GM23248 (cell line): ENCODE results near the gene MSANTD2. TPM values are rescaled to one million over a fixed set of nuclear protein-coding genes. Genes with fewer than 3 reads are reported as not detected.
"Not testable (repeated sequence)": the region's sequence is repeated elsewhere in the genome, so short reads cannot be mapped to it uniquely, and the experiment has no call there.

ENCODE experiments used
- DNase-seq: peaks from one replicate; pipeline ENCODE4 v3.0.0-alpha.2; 2015
- H2AFZ ChIP-seq: fragments of 200-600 bp; sonication (generic); 2 replicates; pipeline ENCODE4 v1.6.1; 2016; ENCODE audit warnings: antibody characterized with exemption
- H3F3A ChIP-seq: fragments of 200-600 bp; sonication (generic); 2 replicates; pipeline ENCODE4 v1.6.1; 2016; ENCODE audit warnings: mild to moderate bottlenecking, antibody characterized with exemption, mixed run types; ENCODE audit not compliant: insufficient read depth
- H3K27ac ChIP-seq: fragments of 200-600 bp; sonication (generic); 2 replicates; pipeline ENCODE4 v1.5.1; 2016; ENCODE audit warnings: mild to moderate bottlenecking
- H3K27me3 ChIP-seq: fragments of 200-600 bp; sonication (generic); replicated peaks from 2 replicates; pipeline ENCODE4 v1.6.1; 2016; ENCODE audit warnings: mild to moderate bottlenecking; ENCODE audit not compliant: insufficient read depth
- H3K36me3 ChIP-seq: fragments of 200-600 bp; sonication (generic); 2 replicates; pipeline ENCODE4 v1.6.1; 2016; ENCODE audit warnings: low read depth, mild to moderate bottlenecking
- H3K4me1 ChIP-seq: fragments of 200-600 bp; sonication (generic); 2 replicates; pipeline ENCODE4 v1.6.1; 2016; ENCODE audit warnings: mild to moderate bottlenecking; ENCODE audit not compliant: insufficient read depth
- H3K4me2 ChIP-seq: fragments of 200-600 bp; sonication (generic); one replicate; pipeline ENCODE4 v1.6.1; 2016; ENCODE audit warnings: mild to moderate bottlenecking; ENCODE audit not compliant: unreplicated experiment
- H3K4me3 ChIP-seq: fragments of 200-600 bp; sonication (generic); 2 replicates; pipeline ENCODE4 v1.5.1; 2016; ENCODE audit warnings: mild to moderate bottlenecking
- H3K79me2 ChIP-seq: fragments of 200-600 bp; sonication (generic); 2 replicates; pipeline ENCODE4 v1.6.1; 2016; ENCODE audit warnings: mild to moderate bottlenecking; ENCODE audit not compliant: insufficient read depth
- H3K9ac ChIP-seq: fragments of 200-600 bp; sonication (generic); 2 replicates; pipeline ENCODE4 v1.6.1; 2016; ENCODE audit warnings: mild to moderate bottlenecking
- H3K9me2 ChIP-seq: fragments of 200-600 bp; sonication (generic); 2 replicates; pipeline ENCODE4 v1.6.1; 2016; ENCODE audit warnings: mixed run types, mild to moderate bottlenecking, moderate library complexity; ENCODE audit not compliant: insufficient read depth
- H3K9me3 ChIP-seq: fragments of 200-600 bp; sonication (generic); one replicate; pipeline ENCODE4 v1.6.1; 2017; ENCODE audit warnings: low read depth
- H4K20me1 ChIP-seq: fragments of 200-600 bp; sonication (generic); 2 replicates; pipeline ENCODE4 v1.6.0; 2016; ENCODE audit not compliant: insufficient read depth
- EZH2 ChIP-seq: fragments of 200-600 bp; sonication (generic); IDR thresholded peaks from 2 replicates; pipeline ENCODE4 v1.6.1; 2018; ENCODE audit warnings: antibody characterized with exemption, mild to moderate bottlenecking; ENCODE audit not compliant: insufficient read depth, poor library complexity, severe bottlenecking
- EZH2phosphoT487 ChIP-seq: fragments of 200-600 bp; sonication (generic); IDR thresholded peaks from 2 replicates; pipeline ENCODE4 v1.6.1; 2018; ENCODE audit warnings: antibody characterized with exemption, moderate library complexity, mild to moderate bottlenecking, low read depth; ENCODE audit not compliant: insufficient read depth
- WGBS, 2 experiments: methylation state at CpG; one replicate each; pipeline ENCODE4 v1.1.6; 2015 to 2017; ENCODE audit warnings: low lambda C conversion rate in 2 of 2, low coverage in 1 of 2; ENCODE audit errors: missing lambda C conversion rate in 2 of 2; 5-methylcytosine and 5-hydroxymethylcytosine counted together
- in situ Hi-C: fragments of 300-500 bp; cut with MboI; formaldehyde crosslinking; loops from 2 replicates; pipeline ENCODE4 v1.15.0; 2020
- polyA plus RNA-seq: library from polyadenylated mRNA; unstranded; fragments of >200 nt; fragmentation: Nextera tagmentation; extraction: Ambion mirVana; gene quantifications from 2 replicates; pipeline ENCODE4 v1.2.1, GENCODE V29; 2016
- total RNA-seq: library from RNA; depleted of rRNA; stranded (reverse); fragments of >200 nt; shearing (Covaris generic); gene quantifications from 2 replicates; pipeline ENCODE4 v1.2.3, GENCODE V29; 2014

Gene MSANTD2
- total and polyA plus RNA-seq, 2 experiments from 2014 or later = 6.0 to 8.4 TPM

- Histone ChIP-seq H3K4me1 (no peaks in the 10 kb centered on the region), H3K4me2 (no peak overlapping the region), H3K27ac (no peak overlapping the region), H3K36me3 (no peaks in the 10 kb centered on the region), H3K79me2 (peaks cover 93% of the 10 kb centered on the region), H4K20me1 (0 out of 2 replicates have a peak, but pooled peaks cover 7% of the 10 kb centered on the region), H3K9ac (no peak overlapping the region), H3F3A (no peaks in the 10 kb centered on the region), H2AFZ (no peak overlapping the region), H3K9me2 (no peaks in the 10 kb centered on the region), H3K9me3 (no peaks in the 10 kb centered on the region), H3K27me3 (no peaks in the 10 kb centered on the region), H3K4me3 (no peak overlapping the region)
- 83 to 88% methylated on average over 2 of the region's 2 CpGs for WGBS, 2 experiments
- no peak for TF ChIP-seq EZH2
- TF ChIP-seq EZH2phosphoT487 = no peak
- no peak for DNase-seq
- in situ Hi-C loops = no loop called here
Observed at GRCh38 chr11:124784051-124784450, 16.2 kb downstream of the MSANTD2 start.

GRCh38 chr11:124783002-124783401, 17.2 kb downstream of the MSANTD2 start:
- Histone ChIP-seq H3K27ac (no peak overlapping the region), H4K20me1 (0 out of 2 replicates have a peak, but pooled peaks cover 7% of the 10 kb centered on the region), H3K36me3 (no peaks in the 10 kb centered on the region), H3K9ac (no peak overlapping the region), H3K4me1 (no peaks in the 10 kb centered on the region), H3K9me2 (no peaks in the 10 kb centered on the region), H3K4me2 (no peak overlapping the region), H3K9me3 (no peaks in the 10 kb centered on the region), H3K79me2 (peaks cover 92% of the 10 kb centered on the region), H2AFZ (no peak overlapping the region), H3K27me3 (no peaks in the 10 kb centered on the region), H3F3A (no peaks in the 10 kb centered on the region), H3K4me3 (no peak overlapping the region)
- no peak for TF ChIP-seq EZH2phosphoT487
- TF ChIP-seq EZH2 = no peak
- WGBS, 2 experiments = 97 to 99% methylated on average over 4 of the region's 4 CpGs
- DNase-seq = no peak
- in situ Hi-C loops = no loop called here

DNA sequence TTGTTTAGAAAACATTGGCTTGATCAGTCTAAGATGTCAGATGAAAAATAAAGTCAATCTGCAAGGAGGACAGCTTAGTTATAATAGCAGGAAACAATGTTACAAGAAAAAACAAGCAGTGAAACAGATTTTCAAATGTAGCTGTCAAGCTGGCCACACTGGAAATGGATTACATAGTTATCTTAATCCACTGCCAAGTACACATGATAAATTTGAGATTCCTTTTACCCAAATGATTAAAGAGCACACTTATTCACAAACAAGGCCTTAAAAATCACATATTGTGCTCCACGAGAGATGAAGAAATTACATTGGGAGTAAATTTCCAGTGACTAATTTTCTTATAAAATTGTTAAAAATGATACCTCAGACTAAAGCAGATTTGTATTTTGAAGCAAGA, 20.6 kb downstream of the MSANTD2 start:
- Histone ChIP-seq H3K27ac (no peak overlapping the region), H2AFZ (no peak overlapping the region), H4K20me1 (0 out of 2 replicates have a peak, but pooled peaks cover 7% of the 10 kb centered on the region), H3F3A (no peaks in the 10 kb centered on the region), H3K4me3 (no peak overlapping the region), H3K9ac (no peak overlapping the region), H3K9me2 (no peaks in the 10 kb centered on the region), H3K4me1 (no peaks in the 10 kb centered on the region), H3K36me3 (no peaks in the 10 kb centered on the region), H3K79me2 (peaks cover 88% of the 10 kb centered on the region), H3K27me3 (no peaks in the 10 kb centered on the region), H3K4me2 (no peak overlapping the region), H3K9me3 (no peaks in the 10 kb centered on the region)
- WGBS, 2 experiments = 74 to 78% methylated on average over 1 of the region's 1 CpG
- no peak for TF ChIP-seq EZH2phosphoT487
- TF ChIP-seq EZH2 = no peak
- in situ Hi-C loops = no loop called here
- DNase-seq = no peak

GRCh38 chr11:124778281-124778680, 21.9 kb downstream of the MSANTD2 start:
- H2AFZ ChIP-seq = no peak overlapping the region
- H3K4me1 ChIP-seq = no peaks in the 10 kb centered on the region
- in situ Hi-C loops = no loop called here
- no peaks in the 10 kb centered on the region for H3K36me3 ChIP-seq
- WGBS, 2 experiments = 94 to 98% methylated on average over 2 of the region's 2 CpGs
- no peaks in the 10 kb centered on the region for H4K20me1 ChIP-seq
- H3K27me3 ChIP-seq = no peaks in the 10 kb centered on the region
- no peak for TF ChIP-seq EZH2
- H3K9ac ChIP-seq = no peak overlapping the region
- no peak overlapping the region for H3K4me2 ChIP-seq
- H3K9me3 ChIP-seq = no peaks in the 10 kb centered on the region
- no peak overlapping the region for H3K4me3 ChIP-seq
- H3F3A ChIP-seq = no peaks in the 10 kb centered on the region
- no peaks in the 10 kb centered on the region for H3K9me2 ChIP-seq
- no peak for DNase-seq
- peaks cover 77% of the 10 kb centered on the region for H3K79me2 ChIP-seq
- no peak overlapping the region for H3K27ac ChIP-seq

- 97 to 100% methylated on average over 7 of the region's 7 CpGs for whole genome bisulfite sequencing, 2 experiments
- TF ChIP-seq EZH2 (no peak), EZH2phosphoT487 (no peak)
- Histone ChIP-seq H2AFZ (no peak overlapping the region), H3K4me3 (no peak overlapping the region), H3K27ac (no peak overlapping the region), H3K79me2 (peaks cover 66% of the 10 kb centered on the region), H3K9me2 (no peaks in the 10 kb centered on the region), H3F3A (no peaks in the 10 kb centered on the region), H4K20me1 (no peaks in the 10 kb centered on the region), H3K9ac (no peak overlapping the region), H3K4me1 (no peaks in the 10 kb centered on the region), H3K36me3 (peaks cover 7% of the 10 kb centered on the region; the same call in 1 of the 2 replicates), H3K4me2 (no peak overlapping the region), H3K27me3 (no peaks in the 10 kb centered on the region), H3K9me3 (no peaks in the 10 kb centered on the region)
- in situ Hi-C loops = no loop called here
- no peak for DNase-seq
Observed at GRCh38 chr11:124776865-124777645, 23.2 kb downstream of the MSANTD2 start.

DNA sequence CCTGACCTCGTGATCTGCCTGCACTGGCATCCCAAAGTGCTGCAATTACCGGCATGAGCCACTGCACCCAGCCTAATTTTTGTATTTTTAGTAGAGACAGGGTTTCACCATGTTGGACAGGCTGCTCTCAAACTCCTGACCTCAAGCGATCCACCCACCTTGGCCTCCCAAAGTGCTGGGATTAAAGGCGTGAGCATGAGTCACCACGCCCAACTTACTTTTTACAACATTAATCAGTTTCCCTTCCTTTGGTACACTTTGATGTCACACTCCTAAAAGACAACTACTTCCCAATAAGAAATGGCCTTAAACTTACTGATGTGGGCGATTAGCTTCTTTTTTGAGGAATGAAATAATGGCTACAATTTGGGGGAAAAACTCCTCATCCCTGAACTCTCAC, 29.2 kb downstream of the MSANTD2 start:
- H3K9me2 ChIP-seq, H3K9ac ChIP-seq, H2AFZ ChIP-seq, H3K4me2 ChIP-seq, in situ Hi-C loops, H3K27ac ChIP-seq, H3K4me3 ChIP-seq, H3K79me2 ChIP-seq, H3K27me3 ChIP-seq, DNase-seq, H4K20me1 ChIP-seq, H3K9me3 ChIP-seq: not testable (repeated sequence)
- Histone ChIP-seq H3K36me3 (peaks cover 19% of the 10 kb centered on the region), H3F3A (0 out of 2 replicates have a peak, but pooled peaks cover 15% of the 10 kb centered on the region), H3K4me1 (peaks cover 10% of the 10 kb centered on the region)
- WGBS, 2 experiments = 89% methylated on average over 6 of the region's 6 CpGs
